Heart left ventricle (tissue), 16 donors: Measurements from ENCODE around the gene TMEM178B. TPM values are rescaled to one million over a fixed set of nuclear protein-coding genes. Genes with fewer than 3 reads are reported as not detected.
"Not testable (repeated sequence)": the region's sequence is repeated elsewhere in the genome, so short reads cannot be mapped to it uniquely, and the experiment has no call there.

Source experiments
- ATAC-seq, 4 donors: fragments of 200-7000 bp; cut with Tn5 transposase; one replicate each; pipeline ENCODE4 v1.9.1; 2020 to 2022; ENCODE audit warnings: moderate library complexity in 4 of 4, mild to moderate bottlenecking in 3 of 4, moderate number of reproducible peaks in 1 of 4
- DNase-seq, 5 donors: peaks; one replicate each; pipeline ENCODE4 v3.0.0-alpha.2; 2020
- H3K27ac ChIP-seq, 12 donors: fragments of 200-600 bp; sonication (generic) in 4 of 12; one replicate each; pipeline versions ENCODE4 v1.5.0 to v1.8.0; 2016 to 2022; ENCODE audit warnings: mild to moderate bottlenecking in 2 of 12
- H3K27me3 ChIP-seq, 9 donors: fragments of 200-600 bp; sonication (generic) in 2 of 9; one replicate each; pipeline versions ENCODE4 v1.5.1 to v1.8.0; 2016 to 2022; ENCODE audit warnings: mild to moderate bottlenecking in 3 of 9
- H3K36me3 ChIP-seq, 9 donors: fragments of 200-600 bp; sonication (generic) in 2 of 9; one replicate each; pipeline versions ENCODE4 v1.5.0 to v1.8.0; 2018 to 2022; ENCODE audit warnings: mild to moderate bottlenecking in 2 of 9
- H3K4me1 ChIP-seq, 12 donors: fragments of 200-600 bp; sonication (generic) in 4 of 12; one replicate each; pipeline versions ENCODE4 v1.5.0 to v1.8.0; 2016 to 2022; ENCODE audit warnings: mild to moderate bottlenecking in 3 of 12
- H3K4me3 ChIP-seq, 12 donors: fragments of 200-600 bp; sonication (generic) in 4 of 12; one replicate each; pipeline versions ENCODE4 v1.5.0 to v1.8.0; 2017 to 2022; ENCODE audit warnings: mild to moderate bottlenecking in 9 of 12, moderate library complexity in 4 of 12
- H3K9me3 ChIP-seq, 12 donors: fragments of 200-600 bp; sonication (generic) in 4 of 12; one replicate each; pipeline versions ENCODE4 v1.5.0 to v1.8.0; 2016 to 2022; ENCODE audit warnings: mild to moderate bottlenecking in 1 of 12
- POLR2A ChIP-seq, 2 donors: fragments of 450-650 bp; IDR thresholded peaks; one replicate each; pipeline ENCODE4 v1.6.1; 2017; ENCODE audit warnings: antibody characterized with exemption in 2 of 2, mild to moderate bottlenecking in 2 of 2, moderate library complexity in 2 of 2
- WGBS, 4 donors: extraction: QIAGEN DNeasy Blood & Tissue Kit in 2 of 4; methylation state at CpG; one replicate each; pipeline versions ENCODE4 v1.1.5 to v1.1.7; 2013 to 2018; 5-methylcytosine and 5-hydroxymethylcytosine counted together
- intact Hi-C, 10 donors: fragments of 100-400 bp; cut with DNase I; formaldehyde crosslinking; loops; one replicate each; pipeline versions ENCODE4 v1.11.1 to v1.14.2; 2022
- polyA plus RNA-seq, 2 donors: library from polyadenylated mRNA; stranded (reverse); fragments of 200-250 nt; gene quantifications; one replicate each; pipeline ENCODE4 v1.2.3, GENCODE V29; 2013
- total RNA-seq, 9 donors: library from RNA; depleted of rRNA in 2 of 9; stranded (reverse); fragments of >200 nt in 2 of 9; fragmentation: NEBNext Ultra II Directional in 3 of 9; extraction: Animal tissue kit (Norgen Biotek cat#: 25700) in 3 of 9; gene quantifications; one replicate each; pipeline versions ENCODE4 v1.1.0 to v1.2.4, GENCODE V29; 2016 to 2023
- TF ChIP-seq, protein P1 (sequence below), 12 donors: fragments of 200-600 bp; sonication (generic) in 4 of 12; IDR thresholded peaks; one replicate each; pipeline versions ENCODE4 v1.5.0 to v1.8.0; 2018 to 2022; ENCODE audit warnings: antibody characterized with exemption in 12 of 12, mild to moderate bottlenecking in 5 of 12
- donor health status: ischemic (EF 13 %, LVEDD 7.1; RV severe dilation, severe dysfunction).
- donor health status: healthy with polysubstance abuse.
- donor health status: DM: no; HTN: yes; CAD: no.
- donor health status: DM: no; HTN: no; CAD: no.
- donor health status: ischemic (EF 25% LVEDD 6.9; RV normal size, moderate dysfunction).
- donor health status: ischemic (EF 25% LVEDD 5.7; RV mildly dilated, moderate dysfunction).
- donor health status: healthy.
- donor health status: DM: yes; HTN: yes; CAD: no.
- donor health status: ischemic (EF 35%, LVEDD 5.7; RV mildly dilated, moderate dysfunction).
- donor health status: nonischemic (EF 11% LVEDD 7.7; RV severe dilation, severe dysfunction).
- donor health status: DM: yes; HTN: yes; CAD: no.
- donor health status: PGD.
- donor health status: ischemic (EF 29% LVEDD 5.4; RV normal size, mild dysfunction).
- donor health status: nonischemic (EF 23%, LVEDD 6.1; RV moderate dilation, normal function).

TMEM178B gene
- total and polyA plus RNA-seq, 11 donors, result 1.2 to 58.5 (median 19.0) TPM

DNA sequence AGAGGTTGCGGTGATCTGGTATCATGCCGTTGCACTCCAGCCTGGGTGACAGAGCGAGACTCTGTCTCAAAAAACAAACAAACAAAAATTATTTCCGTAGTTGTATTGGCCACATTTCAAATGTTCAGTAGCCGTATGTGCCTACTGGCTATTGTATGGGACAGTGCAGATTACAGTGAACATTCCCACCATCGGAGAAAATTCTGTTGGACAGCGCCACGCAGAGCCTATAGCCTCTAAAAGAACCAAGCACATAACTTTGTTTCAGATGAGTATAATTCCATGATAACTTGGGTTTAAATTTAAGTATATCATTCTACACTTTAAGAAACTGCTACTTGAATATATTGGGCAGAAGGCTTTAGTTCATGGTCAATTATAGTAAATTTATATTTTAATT is 5.4 kb downstream of the TMEM178B start:
- 74 to 79% (median 78%) methylated on average over 8 of the region's 8 CpGs for WGBS, 4 donors
- intact Hi-C loops, result loop anchor here in 6 of 10 donors (10.0 kb wide), 3 partner anchors 136 to 156 kb away; no protein-coding TSS in a partner anchor
- no peak for TF ChIP-seq POLR2A (IDR thresholded peaks at IDR 0.05)
- Histone ChIP-seq H3K27ac (no peak overlapping the region), H3K27me3 (peaks cover 0 to 40% (median 5%) of the 10 kb centered on the region in 9 donors), H3K4me3 (no peak overlapping the region), H3K9me3 (no peaks in the 10 kb centered on the region), H3K36me3 (no peaks in the 10 kb centered on the region), H3K4me1 (peaks cover 0 to 9% (median under 1%) of the 10 kb centered on the region in 12 donors)
- ATAC-seq (no peak), DNase-seq (no peak)

DNA sequence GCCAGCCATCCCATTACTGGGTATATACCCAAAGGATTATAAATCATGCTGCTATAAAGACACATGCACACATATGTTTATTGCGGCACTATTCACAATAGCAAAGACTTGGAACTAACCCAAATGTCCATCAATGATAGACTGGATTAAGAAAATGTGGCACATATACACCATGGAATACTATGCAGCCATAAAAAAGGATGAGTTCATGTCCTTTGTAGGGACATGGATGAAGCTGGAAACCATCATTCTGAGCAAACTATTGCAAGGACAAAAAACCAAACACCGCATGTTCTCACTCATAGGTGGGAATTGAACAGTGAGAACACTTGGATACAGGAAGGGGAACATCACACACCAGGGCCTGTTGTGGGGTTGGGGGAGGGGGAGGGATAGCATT is 15.6 kb downstream of the TMEM178B start:
- DNase-seq, H3K27ac ChIP-seq, H3K4me1 ChIP-seq, H3K27me3 ChIP-seq, ATAC-seq, H3K9me3 ChIP-seq, H3K36me3 ChIP-seq, H3K4me3 ChIP-seq, intact Hi-C loops: not testable (repeated sequence)
- 86 to 100% (median 100%) methylated on average over 1 to 2 of the region's 2 CpGs for WGBS, 4 donors

DNA sequence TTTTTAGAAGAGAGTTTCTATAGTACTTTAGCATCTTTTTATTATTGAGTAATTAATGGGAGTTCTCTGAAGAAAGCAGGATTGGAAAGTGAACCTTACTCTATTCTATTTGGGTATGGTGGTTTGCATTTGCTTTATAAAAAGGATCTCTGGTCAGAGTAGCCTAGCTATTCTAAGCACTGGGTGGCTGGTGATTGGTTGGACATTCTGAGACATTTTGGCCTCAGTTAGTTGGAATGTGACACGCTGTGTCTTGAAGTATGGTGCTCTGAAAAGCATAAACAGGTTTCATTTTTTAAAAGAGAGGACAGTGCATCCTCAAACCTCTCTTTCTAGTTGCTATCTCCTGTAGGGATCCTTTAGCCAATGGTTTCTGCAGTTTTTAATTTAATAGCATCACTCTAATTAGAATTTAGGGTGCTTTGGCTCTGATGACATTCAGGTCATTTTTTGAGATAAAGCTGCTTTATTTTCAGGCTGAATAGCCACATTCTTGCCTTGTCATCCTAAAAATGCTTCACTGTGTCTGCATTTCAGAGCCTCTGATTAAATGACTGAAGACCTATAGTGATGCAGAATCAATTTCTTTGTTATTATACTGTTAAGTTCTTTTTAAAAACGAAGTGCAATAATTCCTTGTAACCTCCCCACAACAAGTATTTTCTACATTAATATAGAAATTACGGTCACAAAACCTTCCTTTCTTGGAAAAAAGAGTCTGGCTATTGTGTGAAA is 20.6 kb downstream of the TMEM178B start:
- no peaks in the 10 kb centered on the region for H3K27me3 ChIP-seq
- H3K36me3 ChIP-seq, result no peaks in the 10 kb centered on the region
- H3K4me1 ChIP-seq, result no peaks in the 10 kb centered on the region
- ATAC-seq (no peak), DNase-seq (no peak)
- intact Hi-C loops, result no loop called here
- H3K27ac ChIP-seq, result no peak overlapping the region
- no peak overlapping the region for H3K4me3 ChIP-seq
- no peaks in the 10 kb centered on the region for H3K9me3 ChIP-seq
- TF ChIP-seq POLR2A (IDR thresholded peaks at IDR 0.05), result no peak
- TF ChIP-seq, protein P1, sequence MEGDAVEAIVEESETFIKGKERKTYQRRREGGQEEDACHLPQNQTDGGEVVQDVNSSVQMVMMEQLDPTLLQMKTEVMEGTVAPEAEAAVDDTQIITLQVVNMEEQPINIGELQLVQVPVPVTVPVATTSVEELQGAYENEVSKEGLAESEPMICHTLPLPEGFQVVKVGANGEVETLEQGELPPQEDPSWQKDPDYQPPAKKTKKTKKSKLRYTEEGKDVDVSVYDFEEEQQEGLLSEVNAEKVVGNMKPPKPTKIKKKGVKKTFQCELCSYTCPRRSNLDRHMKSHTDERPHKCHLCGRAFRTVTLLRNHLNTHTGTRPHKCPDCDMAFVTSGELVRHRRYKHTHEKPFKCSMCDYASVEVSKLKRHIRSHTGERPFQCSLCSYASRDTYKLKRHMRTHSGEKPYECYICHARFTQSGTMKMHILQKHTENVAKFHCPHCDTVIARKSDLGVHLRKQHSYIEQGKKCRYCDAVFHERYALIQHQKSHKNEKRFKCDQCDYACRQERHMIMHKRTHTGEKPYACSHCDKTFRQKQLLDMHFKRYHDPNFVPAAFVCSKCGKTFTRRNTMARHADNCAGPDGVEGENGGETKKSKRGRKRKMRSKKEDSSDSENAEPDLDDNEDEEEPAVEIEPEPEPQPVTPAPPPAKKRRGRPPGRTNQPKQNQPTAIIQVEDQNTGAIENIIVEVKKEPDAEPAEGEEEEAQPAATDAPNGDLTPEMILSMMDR (IDR thresholded peaks at IDR 0.05), result no peak
- 34 to 45% (median 36%) methylated on average over 3 of the region's 3 CpGs for WGBS, 4 donors

DNA sequence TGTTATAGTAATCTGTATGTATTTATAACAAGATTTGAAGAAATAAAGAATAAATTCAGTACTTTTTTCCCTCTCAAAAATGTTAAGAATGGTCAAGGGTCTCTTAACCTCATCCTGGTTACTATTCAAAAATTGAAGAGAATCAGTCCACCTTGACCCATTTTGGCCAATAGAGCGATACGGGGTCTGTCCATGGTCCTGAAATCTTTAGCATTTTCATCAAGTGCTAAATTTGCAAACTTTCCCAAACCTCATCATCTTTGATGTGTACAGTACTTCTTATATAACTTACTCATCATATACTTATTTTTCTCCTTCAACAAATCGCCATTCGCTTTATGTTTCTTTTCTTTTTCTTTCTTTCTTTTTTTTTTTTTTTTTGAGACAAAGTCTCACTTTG is 23.6 kb downstream of the TMEM178B start:
- no peak for TF ChIP-seq POLR2A (IDR thresholded peaks at IDR 0.05)
- TF ChIP-seq, protein P1 (IDR thresholded peaks at IDR 0.05), result no peak
- intact Hi-C loops, result no loop called here

DNA sequence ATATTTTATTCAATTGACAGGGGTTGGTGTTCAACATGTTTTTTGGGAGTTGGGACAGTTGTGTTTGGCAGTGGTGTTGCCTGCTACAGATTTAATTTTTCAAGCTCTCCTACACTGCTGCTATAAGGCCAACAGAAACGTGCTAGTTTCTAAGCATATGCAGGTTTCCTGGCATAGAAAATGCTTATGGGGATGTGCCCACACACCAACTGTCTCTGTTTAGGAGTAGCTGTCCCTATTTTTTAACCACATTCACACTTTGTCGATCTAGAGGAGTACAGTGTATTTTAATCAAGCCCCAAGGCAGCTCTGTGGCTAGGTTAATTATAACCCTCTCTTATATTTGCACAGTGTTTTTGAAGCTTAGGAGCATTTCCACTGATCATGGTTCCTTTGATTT is 28.6 kb downstream of the TMEM178B start:
- no peaks in the 10 kb centered on the region for H3K36me3 ChIP-seq
- peaks cover 0 to 5% (median 0%) of the 10 kb centered on the region in 9 donors for H3K27me3 ChIP-seq
- H3K9me3 ChIP-seq, result no peaks in the 10 kb centered on the region
- intact Hi-C loops, result no loop called here
- 67 to 77% (median 69%) methylated on average over 2 of the region's 2 CpGs for WGBS, 4 donors
- H3K4me3 ChIP-seq, result no peak overlapping the region
- no peaks in the 10 kb centered on the region for H3K4me1 ChIP-seq
- no peak overlapping the region for H3K27ac ChIP-seq
- ATAC-seq (no peak), DNase-seq (no peak)
- TF ChIP-seq, protein P1 (IDR thresholded peaks at IDR 0.05), result no peak
- no peak for TF ChIP-seq POLR2A (IDR thresholded peaks at IDR 0.05)

More for the DNA sequence above, 23.6 kb downstream of the TMEM178B start:
- no peak for ATAC-seq
- 44 to 60% (median 54%) methylated on average over 4 of the region's 4 CpGs for WGBS, 4 donors
- no peak overlapping the region for H3K27ac ChIP-seq
- no peaks in the 10 kb centered on the region for H3K27me3 ChIP-seq
- H3K36me3 ChIP-seq, result no peaks in the 10 kb centered on the region
- no peaks in the 10 kb centered on the region for H3K9me3 ChIP-seq
- DNase-seq, result no peak
- no peaks in the 10 kb centered on the region for H3K4me1 ChIP-seq
- no peak overlapping the region for H3K4me3 ChIP-seq
